Measurements from ENCODE around the gene YEATS4. TPM values are rescaled to one million over a fixed set of nuclear protein-coding genes. Genes with fewer than 3 reads are reported as not detected.

Gene YEATS4
- total RNA-seq, 1 donor from 2014 or later, result 27.3 TPM

DNA sequence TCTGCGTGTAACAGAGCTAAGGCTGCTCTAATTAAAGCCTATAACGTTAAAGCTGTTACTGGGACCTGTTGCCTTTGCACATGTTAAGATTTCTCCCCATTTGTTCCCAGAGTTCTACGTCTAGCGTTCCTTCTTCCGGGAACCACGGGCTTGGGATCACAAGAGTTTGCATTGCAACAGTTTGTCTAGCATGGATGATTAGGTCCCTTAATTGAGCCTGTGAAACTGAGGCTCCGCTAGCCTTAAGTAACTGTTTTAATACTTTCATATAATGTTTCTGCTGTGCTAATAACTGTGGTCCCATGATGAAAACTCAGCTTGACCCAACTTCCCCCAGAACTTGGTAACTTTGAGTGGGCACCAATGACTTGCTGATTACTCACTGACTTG lies 28.0 kb upstream of the YEATS4 start:
- Mint-ChIP-seq H3K9me3 (ENCODE audit: unreplicated experiment) (no peaks in the 10 kb centered on the region), H3K4me3 (ENCODE audit: unreplicated experiment) (peak overlapping the region; percentile 76), H3K36me3 (ENCODE audit: unreplicated experiment) (no peaks in the 10 kb centered on the region), H3K27ac (ENCODE audit: unreplicated experiment) (no peak overlapping the region), H3K27me3 (ENCODE audit: unreplicated experiment) (no peaks in the 10 kb centered on the region), H3K4me1 (ENCODE audit: low read depth, unreplicated experiment) (peaks cover 5% of the 10 kb centered on the region)
- TF ChIP-seq, protein P1, sequence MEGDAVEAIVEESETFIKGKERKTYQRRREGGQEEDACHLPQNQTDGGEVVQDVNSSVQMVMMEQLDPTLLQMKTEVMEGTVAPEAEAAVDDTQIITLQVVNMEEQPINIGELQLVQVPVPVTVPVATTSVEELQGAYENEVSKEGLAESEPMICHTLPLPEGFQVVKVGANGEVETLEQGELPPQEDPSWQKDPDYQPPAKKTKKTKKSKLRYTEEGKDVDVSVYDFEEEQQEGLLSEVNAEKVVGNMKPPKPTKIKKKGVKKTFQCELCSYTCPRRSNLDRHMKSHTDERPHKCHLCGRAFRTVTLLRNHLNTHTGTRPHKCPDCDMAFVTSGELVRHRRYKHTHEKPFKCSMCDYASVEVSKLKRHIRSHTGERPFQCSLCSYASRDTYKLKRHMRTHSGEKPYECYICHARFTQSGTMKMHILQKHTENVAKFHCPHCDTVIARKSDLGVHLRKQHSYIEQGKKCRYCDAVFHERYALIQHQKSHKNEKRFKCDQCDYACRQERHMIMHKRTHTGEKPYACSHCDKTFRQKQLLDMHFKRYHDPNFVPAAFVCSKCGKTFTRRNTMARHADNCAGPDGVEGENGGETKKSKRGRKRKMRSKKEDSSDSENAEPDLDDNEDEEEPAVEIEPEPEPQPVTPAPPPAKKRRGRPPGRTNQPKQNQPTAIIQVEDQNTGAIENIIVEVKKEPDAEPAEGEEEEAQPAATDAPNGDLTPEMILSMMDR (IDR thresholded peaks at IDR 0.05; ENCODE audit: partially characterized antibody, unreplicated experiment), result no peak
- no peak for DNase-seq

DNA sequence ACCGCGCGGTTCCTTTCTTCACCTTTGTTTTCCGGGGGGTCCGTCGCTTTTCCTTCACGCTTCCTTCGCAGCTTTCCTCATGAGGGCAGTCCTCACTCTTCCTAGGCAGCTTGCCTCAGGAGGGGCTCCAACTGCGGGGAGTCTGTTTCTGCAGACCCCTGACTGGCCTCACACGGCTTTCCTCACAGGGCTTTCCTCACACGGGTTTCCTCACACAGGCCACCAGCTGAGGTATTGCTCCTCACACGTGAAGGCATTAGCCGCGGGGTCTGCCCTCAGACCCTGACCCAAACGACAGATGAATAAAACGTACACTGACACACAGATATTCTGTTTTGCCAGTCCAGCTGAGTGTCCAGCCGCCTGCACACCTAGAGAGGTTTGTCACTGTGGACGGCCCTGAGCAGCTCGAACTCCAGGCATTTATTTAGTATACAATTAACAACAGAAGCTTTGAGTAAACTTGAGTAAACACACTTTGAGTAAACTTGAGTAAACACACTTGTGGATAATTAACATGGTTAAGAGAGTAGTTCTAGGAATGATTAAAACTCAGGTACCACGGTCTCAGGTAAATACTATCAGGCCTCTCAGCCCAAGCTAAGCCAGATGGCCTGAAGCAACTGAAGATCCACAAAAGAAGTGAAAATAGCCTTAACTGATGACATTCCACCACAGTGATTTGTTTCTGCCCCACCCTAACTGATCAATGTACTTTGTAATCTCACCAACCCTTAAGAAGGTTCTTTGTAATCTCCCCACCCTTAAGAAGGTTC lies 27.4 kb upstream of the YEATS4 start:
- Mint-ChIP-seq H3K4me1 (ENCODE audit: low read depth, unreplicated experiment) (peaks cover 5% of the 10 kb centered on the region), H3K4me3 (ENCODE audit: unreplicated experiment) (no peak overlapping the region), H3K27ac (ENCODE audit: unreplicated experiment) (no peak overlapping the region), H3K36me3 (ENCODE audit: unreplicated experiment) (no peaks in the 10 kb centered on the region), H3K9me3 (ENCODE audit: unreplicated experiment) (no peaks in the 10 kb centered on the region), H3K27me3 (ENCODE audit: unreplicated experiment) (no peaks in the 10 kb centered on the region)
- DNase-seq, result no peak
- TF ChIP-seq, protein P1 (IDR thresholded peaks at IDR 0.05; ENCODE audit: partially characterized antibody, unreplicated experiment), result no peak

DNA sequence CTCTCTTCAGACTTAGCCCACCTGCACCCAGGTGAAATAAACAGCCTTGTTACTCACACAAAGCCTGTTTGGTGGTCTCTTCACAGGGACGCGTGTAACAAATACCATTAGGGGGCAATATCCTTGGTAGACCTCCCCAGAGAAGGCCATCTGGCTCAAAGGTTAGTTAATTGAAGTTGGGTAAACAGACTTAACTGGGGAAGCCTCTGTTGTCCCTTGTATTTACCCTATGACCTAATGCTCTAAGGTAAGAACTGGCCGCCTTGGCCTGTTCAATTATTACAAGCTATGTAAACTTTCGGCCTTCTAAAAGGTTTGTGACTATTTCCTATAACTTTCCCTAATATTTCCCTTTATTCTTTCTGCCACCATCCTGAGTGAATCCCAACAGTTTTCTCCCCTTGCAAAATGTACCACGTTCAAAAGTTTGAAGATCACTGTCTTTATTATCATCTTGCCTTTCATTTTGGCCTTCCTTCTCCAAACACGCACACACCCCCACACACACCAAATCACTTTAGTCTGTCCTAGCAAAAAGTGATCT lies 26.7 kb upstream of the YEATS4 start:
- no peaks in the 10 kb centered on the region for H3K36me3 Mint-ChIP-seq (ENCODE audit: unreplicated experiment)
- DNase-seq, result no peak
- H3K4me3 Mint-ChIP-seq (ENCODE audit: unreplicated experiment), result no peak overlapping the region
- H3K9me3 Mint-ChIP-seq (ENCODE audit: unreplicated experiment), result no peaks in the 10 kb centered on the region
- H3K27ac Mint-ChIP-seq (ENCODE audit: unreplicated experiment), result no peak overlapping the region
- no peaks in the 10 kb centered on the region for H3K27me3 Mint-ChIP-seq (ENCODE audit: unreplicated experiment)
- H3K4me1 Mint-ChIP-seq (ENCODE audit: low read depth, unreplicated experiment), result peaks cover 5% of the 10 kb centered on the region
- TF ChIP-seq, protein P1 (IDR thresholded peaks at IDR 0.05; ENCODE audit: partially characterized antibody, unreplicated experiment), result no peak

DNA sequence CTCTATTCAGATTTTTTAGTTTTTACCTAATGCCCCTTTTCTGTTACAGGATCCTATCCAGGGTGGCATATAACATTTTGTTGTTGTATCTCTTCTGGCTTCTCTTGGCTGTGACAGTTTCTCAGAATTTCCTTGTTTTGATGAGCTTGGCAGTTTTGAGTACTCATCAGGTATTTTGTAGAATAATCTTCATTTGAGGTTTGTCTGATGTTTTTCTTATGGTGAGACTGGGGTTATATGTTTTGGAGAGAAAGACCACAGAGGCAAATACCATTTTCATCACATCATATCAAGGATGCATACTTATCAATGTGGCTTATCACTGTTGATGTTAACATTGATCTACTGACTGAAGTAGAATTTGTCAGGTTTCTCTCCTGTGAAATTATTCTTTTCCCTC lies 25.4 kb upstream of the YEATS4 start:
- TF ChIP-seq, protein P1 (IDR thresholded peaks at IDR 0.05; ENCODE audit: partially characterized antibody, unreplicated experiment), result no peak
- Mint-ChIP-seq H3K36me3 (ENCODE audit: unreplicated experiment) (no peaks in the 10 kb centered on the region), H3K4me1 (ENCODE audit: low read depth, unreplicated experiment) (peaks cover 5% of the 10 kb centered on the region), H3K27ac (ENCODE audit: unreplicated experiment) (no peak overlapping the region), H3K27me3 (ENCODE audit: unreplicated experiment) (no peaks in the 10 kb centered on the region), H3K9me3 (ENCODE audit: unreplicated experiment) (no peaks in the 10 kb centered on the region), H3K4me3 (ENCODE audit: unreplicated experiment) (no peak overlapping the region)
- no peak for DNase-seq
